K562 treated with DMSO at 1 percent for 24 hours (cell line): Measurements from ENCODE around the gene SLC6A14. TPM values are rescaled to one million over a fixed set of nuclear protein-coding genes. Genes with fewer than 3 reads are reported as not detected.

ENCODE experiments used
- total RNA-seq: library from RNA; unstranded; fragments of 300-600 nt; gene quantifications from 2 replicates; pipeline ENCODE4 v1.2.3, GENCODE V29; 2022; ENCODE audit warnings: low read depth; ENCODE audit not compliant: insufficient read depth

Gene SLC6A14, protein sequence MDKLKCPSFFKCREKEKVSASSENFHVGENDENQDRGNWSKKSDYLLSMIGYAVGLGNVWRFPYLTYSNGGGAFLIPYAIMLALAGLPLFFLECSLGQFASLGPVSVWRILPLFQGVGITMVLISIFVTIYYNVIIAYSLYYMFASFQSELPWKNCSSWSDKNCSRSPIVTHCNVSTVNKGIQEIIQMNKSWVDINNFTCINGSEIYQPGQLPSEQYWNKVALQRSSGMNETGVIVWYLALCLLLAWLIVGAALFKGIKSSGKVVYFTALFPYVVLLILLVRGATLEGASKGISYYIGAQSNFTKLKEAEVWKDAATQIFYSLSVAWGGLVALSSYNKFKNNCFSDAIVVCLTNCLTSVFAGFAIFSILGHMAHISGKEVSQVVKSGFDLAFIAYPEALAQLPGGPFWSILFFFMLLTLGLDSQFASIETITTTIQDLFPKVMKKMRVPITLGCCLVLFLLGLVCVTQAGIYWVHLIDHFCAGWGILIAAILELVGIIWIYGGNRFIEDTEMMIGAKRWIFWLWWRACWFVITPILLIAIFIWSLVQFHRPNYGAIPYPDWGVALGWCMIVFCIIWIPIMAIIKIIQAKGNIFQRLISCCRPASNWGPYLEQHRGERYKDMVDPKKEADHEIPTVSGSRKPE
- not detected in 2 replicates for total RNA-seq

DNA sequence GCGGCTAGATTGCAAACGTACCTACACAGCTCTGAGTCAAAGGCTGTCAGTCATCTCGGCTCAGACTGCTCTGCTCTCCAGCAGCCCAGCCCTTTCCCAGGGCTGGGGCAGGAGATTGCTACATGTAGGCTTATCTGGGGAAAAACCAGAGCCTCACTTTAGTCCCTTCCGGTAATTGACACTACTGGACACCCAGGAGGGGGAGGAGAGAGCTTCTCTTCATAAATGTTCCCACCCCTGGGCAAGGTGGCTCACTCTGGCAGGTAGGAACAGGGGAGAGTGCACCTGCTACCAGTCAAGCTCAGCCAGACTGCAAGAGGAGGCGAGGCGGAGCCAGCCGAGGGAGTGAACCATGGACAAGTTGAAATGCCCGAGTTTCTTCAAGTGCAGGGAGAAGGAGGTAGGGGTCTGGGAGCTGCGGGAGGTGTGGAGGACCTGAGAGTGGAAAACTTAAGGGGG, at the start of gene SLC6A14:
Gene SLC6A14 (plus strand): TSS at position 249 of the 459 bp plus-strand sequence. CDS start 104 bp downstream, at position 353.

DNA sequence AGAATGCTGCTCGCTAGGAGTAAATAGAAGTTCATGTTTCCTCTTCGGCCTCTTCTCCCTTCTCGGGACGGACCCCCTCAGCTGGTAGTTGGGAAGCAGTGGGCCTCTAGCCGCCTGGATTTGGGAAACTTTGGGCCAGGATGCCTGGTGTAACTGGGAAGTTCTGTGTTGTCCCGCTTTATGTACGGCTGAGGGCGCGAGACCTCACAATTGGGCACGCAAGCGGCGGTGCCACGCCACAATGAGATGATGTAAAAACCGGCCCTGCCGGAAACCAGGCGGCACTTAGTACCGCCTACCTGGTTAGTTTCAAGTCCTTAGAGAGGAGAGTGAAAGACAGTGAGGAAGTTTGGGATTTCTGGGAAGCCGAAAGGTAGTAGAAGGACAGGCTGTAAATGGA, 26.4 kb downstream of the SLC6A14 start, which contains the start of gene CT83:
Gene CT83 (minus strand): TSS at position 155 of the 400 bp plus-strand sequence. CDS start 120 bp downstream, at position 35.

Other genes with a start within 250 kb of the SLC6A14 start
- not detected in 2 replicates for gene CT83, start 26.4 kb downstream of the SLC6A14 start, total RNA-seq